NB4 (cell line): ENCODE measurements around the gene CADPS.

Experiments
- DNase-seq: peaks from one replicate; pipeline ENCODE4 v3.0.0; 2010; ENCODE audit warnings: low read depth
- H3K4me3 ChIP-seq: one replicate; pipeline ENCODE4 v1.5.1; 2011; ENCODE audit warnings: mild to moderate bottlenecking, low read depth, low read length, moderate library complexity
- MAX ChIP-seq: IDR thresholded peaks from 2 replicates; pipeline ENCODE4 v1.6.1; 2011; ENCODE audit warnings: low read depth, low read length
- MYC ChIP-seq: IDR thresholded peaks from 2 replicates; pipeline ENCODE4 v1.6.1; 2011; ENCODE audit warnings: low read depth, low read length
- POLR2A ChIP-seq: IDR thresholded peaks from 2 replicates; pipeline ENCODE4 v1.6.1; 2011; ENCODE audit warnings: mild to moderate bottlenecking; ENCODE audit not compliant: insufficient read length; ENCODE audit errors: extremely low read depth
- TF ChIP-seq, protein P1 (sequence below): IDR thresholded peaks from one replicate; pipeline ENCODE4 v1.5.1; 2012; ENCODE audit warnings: low read depth, low read length

CADPS gene

DNA sequence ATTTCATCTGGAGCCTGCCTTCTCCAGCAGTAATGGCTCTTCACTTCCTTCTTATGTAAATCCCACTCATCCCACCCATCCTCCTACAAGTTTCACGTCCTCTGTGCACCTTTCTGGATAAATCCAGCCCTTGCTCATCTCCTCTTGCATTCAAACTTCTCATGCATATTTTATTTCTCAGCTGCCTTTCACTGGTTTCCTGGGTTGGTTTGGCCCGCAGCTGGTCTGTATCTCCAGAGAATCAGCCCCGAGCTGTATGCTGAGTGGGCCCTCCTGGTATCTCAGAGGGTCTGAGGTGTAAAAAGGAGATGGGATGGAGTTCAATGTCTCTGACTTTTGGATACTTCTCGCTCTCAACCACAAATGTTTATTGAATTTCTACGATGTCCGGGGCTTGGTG is 253.3 kb downstream of the CADPS start:
- TF ChIP-seq, protein P1, sequence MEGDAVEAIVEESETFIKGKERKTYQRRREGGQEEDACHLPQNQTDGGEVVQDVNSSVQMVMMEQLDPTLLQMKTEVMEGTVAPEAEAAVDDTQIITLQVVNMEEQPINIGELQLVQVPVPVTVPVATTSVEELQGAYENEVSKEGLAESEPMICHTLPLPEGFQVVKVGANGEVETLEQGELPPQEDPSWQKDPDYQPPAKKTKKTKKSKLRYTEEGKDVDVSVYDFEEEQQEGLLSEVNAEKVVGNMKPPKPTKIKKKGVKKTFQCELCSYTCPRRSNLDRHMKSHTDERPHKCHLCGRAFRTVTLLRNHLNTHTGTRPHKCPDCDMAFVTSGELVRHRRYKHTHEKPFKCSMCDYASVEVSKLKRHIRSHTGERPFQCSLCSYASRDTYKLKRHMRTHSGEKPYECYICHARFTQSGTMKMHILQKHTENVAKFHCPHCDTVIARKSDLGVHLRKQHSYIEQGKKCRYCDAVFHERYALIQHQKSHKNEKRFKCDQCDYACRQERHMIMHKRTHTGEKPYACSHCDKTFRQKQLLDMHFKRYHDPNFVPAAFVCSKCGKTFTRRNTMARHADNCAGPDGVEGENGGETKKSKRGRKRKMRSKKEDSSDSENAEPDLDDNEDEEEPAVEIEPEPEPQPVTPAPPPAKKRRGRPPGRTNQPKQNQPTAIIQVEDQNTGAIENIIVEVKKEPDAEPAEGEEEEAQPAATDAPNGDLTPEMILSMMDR, result no peak
- TF ChIP-seq MAX, result no peak
- no peak for TF ChIP-seq POLR2A
- TF ChIP-seq MYC, result no peak
- DNase-seq, result no peak
- H3K4me3 ChIP-seq, result no peak overlapping the region

DNA sequence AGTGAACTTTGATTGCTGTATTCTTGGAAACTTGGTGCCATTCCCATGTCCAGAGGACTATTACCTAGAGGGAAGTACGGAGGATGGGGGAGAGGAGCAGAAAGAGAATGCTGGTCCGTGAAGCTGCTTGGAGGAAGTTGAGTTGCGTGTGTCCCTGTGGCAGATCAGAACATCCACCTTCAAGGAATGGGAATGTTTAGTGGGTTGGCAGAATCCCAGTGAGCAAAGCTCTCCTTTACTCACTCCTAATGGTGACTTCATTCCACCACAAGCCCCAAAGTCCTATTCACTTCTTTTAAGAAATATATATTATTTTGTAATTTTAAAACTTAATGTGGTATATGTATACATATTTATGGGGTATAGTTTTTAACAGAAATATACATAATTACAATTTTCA is 254.0 kb downstream of the CADPS start:
- no peak overlapping the region for H3K4me3 ChIP-seq
- DNase-seq, result no peak
- no peak for TF ChIP-seq MYC
- TF ChIP-seq POLR2A, result no peak
- TF ChIP-seq, protein P1, result no peak
- no peak for TF ChIP-seq MAX

DNA sequence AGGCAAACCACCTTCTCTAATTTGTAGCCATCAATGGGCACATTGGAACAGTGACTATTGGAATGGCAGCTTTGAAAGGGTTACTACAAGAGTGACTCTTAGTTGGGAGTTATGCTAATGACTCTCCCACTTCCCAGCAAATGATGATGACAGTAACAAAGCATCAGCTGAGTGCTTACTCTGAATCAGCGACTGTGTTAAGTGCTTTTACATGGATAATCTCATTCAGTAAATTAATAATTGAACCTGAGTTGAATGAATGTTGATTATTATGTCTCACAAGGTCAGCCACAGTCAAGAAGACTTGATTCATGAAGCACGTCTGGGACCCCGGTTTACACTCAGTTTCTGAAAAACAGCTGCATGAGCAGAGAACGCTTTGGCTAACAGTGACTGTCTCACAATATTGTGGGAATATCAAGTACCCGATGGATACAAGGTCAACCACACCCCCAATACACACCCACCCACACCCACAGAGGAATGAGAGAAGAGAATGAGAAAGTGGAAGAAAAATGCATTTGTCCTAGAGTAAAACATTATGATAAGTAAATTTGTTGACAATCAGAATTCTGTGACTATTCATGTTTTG is 259.9 kb downstream of the CADPS start:
- no peak for TF ChIP-seq MAX
- no peak for TF ChIP-seq POLR2A
- TF ChIP-seq, protein P1, result no peak
- TF ChIP-seq MYC, result no peak
- no peak for DNase-seq
- no peak overlapping the region for H3K4me3 ChIP-seq

DNA sequence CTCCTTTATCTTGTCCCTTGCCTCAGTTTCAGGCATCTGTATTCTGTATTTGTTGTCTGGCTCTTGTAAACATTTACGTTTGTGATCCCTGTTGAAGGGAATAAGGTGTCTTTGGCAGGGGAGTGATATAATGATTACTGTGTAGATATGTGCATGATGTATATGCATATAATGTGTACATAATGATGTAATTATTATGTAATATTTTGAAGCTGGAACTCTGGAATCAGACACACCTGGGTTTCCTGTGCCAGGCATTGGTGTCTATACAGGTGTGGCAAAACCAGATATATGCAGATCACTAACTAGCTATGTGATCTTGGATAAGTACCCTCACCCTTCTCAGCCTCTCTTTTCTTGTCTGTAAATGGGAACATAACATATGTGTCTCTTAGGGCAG is 260.7 kb downstream of the CADPS start:
- TF ChIP-seq MYC, result no peak
- TF ChIP-seq, protein P1, result no peak
- TF ChIP-seq POLR2A, result no peak
- no peak for TF ChIP-seq MAX
- H3K4me3 ChIP-seq, result no peak overlapping the region
- no peak for DNase-seq

DNA sequence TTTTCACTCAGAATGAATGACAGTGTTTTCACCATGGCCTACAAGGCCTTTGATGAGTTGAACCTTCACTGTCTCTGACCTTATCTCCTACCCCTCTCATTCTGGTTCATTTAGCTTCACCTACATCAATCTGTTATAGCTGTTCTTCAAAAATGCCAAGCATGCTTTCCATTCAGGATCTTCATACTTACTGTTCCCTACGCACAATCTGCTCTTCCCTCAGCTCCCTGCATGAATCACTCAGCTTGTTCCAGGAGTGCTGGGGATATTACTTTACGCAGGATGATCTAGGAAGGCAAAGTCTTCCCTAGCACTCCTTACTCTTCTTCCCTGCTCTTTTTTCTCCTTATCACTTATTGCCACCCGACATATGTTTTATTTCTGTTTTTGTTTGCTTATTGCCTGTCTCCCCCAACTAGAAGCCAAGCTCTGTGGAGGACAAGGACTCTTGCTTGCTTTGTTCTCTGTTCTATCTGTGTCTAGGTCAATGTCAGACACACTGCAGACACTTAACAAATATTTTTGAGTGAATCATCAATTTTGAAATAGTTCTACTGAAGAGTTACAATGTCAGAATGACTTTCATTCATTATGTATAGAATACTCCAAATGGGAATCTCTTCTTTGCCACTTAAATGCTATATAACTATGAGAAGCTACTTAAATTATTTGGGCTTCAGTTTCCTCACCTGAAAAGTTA is 263.5 kb downstream of the CADPS start:
- no peak overlapping the region for H3K4me3 ChIP-seq
- no peak for DNase-seq
- TF ChIP-seq MYC, result no peak
- no peak for TF ChIP-seq MAX
- no peak for TF ChIP-seq POLR2A
- TF ChIP-seq, protein P1, result no peak
